ENCODE results near the gene ROPN1B.
"Not testable (repeated sequence)": the region's sequence is repeated elsewhere in the genome, so short reads cannot be mapped to it uniquely, and the experiment has no call there.

Gene ROPN1B

DNA sequence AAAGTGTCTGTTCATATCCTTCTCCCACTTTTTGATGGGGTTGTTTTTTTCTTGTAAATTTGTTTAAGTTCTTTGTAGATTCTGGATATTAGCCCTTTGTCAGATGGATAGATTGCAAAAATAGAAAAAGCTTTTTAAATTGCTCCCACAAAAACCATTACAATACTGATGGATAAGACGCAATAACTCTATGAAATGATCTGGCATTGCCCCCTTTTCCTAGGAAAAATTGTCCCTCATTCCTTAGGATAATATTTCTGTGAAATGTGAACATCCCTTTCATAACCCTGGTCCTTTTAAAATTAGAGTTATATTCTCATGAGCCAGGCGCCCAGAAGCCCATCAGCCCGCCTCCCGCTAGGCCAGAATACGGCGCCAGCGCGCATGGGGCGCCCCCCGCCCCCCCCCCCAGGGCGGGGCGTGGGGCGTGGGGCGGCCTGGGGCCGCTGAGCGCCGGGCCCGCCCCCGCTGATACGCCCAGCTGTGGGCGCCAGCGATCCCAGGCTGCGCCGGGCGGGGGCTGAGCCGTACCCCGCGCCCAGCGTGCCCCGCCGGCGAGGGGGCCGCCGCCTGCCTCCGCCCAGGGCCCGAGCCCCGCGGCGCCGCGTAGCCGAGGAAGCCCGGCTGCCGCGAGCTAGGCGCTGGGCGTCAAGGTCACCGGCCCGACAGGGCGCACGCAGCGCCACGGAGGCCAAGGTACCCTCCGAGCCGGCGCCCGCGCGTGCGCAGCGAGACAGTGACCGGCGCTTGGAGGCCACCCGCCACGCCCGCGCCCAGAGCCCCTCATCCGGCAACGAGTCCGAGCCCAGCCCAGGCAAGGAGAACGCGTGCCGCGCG is 11.1 kb upstream of the ROPN1B start:
- no peak for DNase-seq (ENCODE audit: low read depth in 2 of 2)

DNA sequence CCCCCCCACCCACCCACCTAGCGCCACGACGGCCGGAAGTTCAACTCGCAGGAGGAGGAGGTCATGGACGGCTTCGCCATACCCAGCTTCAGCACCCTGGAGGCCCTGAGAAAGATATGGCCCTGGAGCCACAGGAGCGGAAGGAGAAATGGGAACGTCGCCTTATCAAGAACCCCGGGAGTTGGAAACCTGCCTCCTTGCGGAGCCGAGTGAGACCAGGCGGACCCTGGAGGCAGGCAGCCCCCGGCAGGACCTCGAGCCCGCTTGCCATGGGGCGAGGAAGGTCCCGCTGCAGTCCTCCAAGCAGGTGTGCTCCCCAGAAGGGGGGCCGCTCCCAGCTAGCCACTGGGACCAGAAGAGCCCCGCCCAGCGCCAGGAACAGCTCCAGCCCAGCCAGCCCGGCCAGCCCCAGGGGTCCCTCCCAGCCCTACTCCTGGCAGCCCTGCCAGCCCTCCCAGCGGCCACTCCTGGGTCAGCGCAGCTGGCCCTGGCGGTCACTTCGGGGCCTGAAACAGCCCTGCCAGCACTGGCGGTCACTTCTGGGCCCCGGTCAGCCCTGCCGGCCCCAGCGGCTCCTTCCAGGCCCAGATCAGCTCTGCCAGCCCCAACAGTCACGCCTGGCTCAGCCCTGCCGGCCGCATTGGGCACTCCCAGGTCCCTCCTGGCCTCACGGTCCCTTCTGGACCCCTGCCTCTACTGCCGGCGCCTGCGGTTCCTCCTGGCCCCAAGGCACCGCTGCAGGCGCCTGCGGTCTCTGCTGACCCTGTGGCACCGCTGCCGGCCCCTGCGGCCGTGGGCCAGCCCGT is 10.3 kb upstream of the ROPN1B start:
- DNase-seq (ENCODE audit: low read depth in 2 of 2): no peak

DNA sequence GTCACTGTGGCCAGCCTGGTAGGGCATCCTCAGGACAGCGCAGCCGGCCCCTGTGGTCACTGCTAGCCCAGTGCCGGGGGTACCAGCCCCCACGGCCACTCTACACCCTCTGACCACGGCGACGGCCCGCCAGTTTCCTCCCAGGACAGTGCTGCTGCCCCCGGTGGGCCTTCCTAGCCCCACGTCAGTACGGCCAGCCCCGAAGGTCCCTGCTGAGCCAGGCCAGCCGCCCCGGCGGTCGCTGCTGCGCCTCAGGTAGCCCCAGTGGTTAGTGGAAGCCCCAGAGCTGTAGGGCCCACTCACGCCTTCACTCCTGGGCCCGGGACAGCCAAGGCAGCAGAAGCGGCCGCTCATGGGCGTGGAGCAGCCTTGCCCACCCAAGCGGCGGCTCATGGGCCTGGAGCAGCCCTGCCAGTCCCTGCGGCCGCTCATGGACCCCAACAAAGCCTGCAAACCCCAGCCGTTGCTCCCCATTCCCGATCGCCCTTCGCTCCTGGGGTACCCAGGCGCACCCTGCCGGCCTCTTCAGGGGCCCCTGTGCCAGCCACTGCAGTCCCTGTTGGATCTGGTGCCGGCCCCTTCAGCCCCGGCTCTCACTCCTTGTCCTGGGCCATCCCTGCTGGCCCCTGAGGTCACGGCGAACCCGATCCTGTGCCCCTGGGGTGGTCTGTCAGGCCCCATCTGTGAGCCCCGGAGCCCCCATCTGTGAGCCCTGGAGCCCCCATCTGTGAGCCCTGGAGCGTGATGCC is 9.5 kb upstream of the ROPN1B start:
- DNase-seq (ENCODE audit: low read depth in 2 of 2): no peak

DNA sequence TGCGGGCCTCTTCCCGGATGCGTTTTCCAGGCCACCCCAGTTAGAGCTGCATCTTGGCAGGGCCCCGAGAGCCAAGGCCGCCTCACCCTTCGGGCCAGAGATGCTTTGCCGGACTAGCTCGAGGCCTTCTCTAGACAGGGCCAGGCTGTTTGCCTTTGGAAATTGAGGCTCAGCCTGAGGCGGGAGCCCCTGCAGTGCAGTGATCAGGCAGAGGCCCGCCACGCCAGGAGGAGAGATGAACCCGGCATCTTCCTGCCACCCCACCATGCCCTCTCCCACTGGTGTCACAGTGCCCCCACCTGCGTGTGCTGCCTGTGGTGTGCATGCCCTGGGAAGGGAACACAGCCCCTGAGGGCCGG is 8.9 kb upstream of the ROPN1B start:
- DNase-seq (ENCODE audit: low read depth in 2 of 2): no peak

DNA sequence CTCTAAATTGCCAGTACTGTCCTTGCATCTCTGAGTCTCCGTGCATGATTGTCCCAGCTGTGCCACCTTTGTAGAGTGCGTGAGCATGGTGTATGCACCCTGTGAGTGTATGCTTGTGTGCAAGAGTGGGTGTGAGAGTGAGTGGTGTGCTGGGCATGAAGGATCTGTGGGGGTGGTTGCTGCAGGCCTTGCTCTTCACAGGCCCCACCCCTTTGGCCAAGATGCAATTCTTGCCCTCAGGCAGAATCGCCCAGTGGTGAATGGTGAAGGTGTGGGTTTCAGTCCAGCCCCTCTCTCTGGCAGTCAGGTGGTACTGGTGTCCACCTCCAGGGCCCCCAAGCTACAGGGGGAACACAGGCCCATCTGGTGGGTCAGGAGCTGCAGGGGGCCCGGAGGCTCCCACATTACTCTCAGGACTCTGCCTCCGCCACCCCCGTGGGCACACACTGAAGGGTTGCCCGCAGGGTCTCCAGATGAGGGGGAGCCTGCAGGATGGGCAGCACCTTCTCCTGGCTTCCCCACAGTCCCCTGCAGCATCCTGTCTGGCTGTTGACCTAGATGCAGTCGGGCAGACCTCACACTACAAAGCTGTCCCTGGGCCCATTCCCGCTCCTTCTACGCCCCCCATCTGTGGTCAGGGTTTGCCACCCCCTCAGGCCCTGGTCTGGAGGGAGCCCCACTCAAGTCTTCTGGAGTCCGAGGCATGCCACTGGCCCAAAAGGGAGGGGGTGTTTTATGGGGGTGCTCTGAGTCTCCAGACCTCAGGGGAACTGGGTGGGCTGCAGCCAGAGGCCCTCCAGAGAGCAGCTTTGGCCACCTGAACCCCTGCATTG is 8.3 kb upstream of the ROPN1B start:
- no peak for DNase-seq (ENCODE audit: low read depth in 2 of 2)

DNA sequence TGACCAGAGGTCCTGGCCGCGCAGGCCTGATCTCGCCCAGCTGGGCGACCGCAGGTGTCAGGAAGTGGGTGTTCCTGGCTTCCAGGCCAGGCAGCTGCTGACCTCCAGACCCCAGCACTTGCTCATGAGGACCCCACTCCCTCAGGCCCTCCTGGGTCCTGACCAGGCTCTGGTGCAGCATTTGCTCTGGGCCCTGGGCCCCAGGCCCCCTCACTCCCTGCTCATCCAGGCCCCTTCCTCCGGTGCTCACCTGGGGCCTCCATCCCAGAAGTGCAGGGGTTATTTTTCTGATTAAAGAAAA is 7.7 kb upstream of the ROPN1B start:
- no peak for DNase-seq (ENCODE audit: low read depth in 2 of 2)

DNA sequence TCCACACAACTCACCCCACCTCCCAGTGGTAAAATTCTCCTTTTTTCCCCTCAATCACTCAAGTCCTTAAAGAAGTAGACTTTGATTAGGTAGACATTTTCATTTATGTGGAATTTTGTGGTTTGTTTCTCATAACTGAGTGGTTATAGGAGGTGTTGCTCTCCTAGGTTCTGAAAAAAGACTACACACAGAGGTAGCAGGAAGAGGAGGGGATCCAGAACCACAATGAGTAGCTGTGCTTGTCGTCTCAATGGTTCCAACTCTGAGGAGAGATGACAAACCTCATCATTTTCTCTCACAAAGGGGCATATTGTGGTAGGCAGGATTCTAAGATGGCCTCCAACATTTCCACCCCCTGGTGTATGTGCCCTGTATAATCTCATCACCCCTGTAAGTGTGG is 5.1 kb upstream of the ROPN1B start:
- not testable (repeated sequence) for DNase-seq (ENCODE audit: low read depth in 2 of 2)

DNA sequence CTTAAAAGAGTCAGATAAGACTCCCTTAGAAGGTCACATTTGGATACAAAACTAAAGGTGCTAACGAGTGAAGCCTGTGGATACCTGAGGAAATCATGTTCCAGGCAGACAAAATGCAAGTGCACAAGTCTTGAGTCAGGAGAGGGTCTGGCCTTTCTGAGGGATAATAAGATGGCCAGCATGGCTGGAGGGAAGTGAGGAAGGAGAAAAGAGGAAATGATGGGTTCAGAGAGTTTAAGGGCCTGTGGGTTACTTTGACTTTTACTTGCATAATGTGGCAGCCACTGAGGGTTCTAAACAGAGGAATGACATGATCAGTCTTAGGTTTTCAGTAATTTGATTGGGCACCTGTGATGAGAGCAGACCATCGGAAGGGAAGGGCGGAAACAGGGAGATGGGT is 3.5 kb upstream of the ROPN1B start:
- no peak for DNase-seq (ENCODE audit: low read depth in 2 of 2)

DNA sequence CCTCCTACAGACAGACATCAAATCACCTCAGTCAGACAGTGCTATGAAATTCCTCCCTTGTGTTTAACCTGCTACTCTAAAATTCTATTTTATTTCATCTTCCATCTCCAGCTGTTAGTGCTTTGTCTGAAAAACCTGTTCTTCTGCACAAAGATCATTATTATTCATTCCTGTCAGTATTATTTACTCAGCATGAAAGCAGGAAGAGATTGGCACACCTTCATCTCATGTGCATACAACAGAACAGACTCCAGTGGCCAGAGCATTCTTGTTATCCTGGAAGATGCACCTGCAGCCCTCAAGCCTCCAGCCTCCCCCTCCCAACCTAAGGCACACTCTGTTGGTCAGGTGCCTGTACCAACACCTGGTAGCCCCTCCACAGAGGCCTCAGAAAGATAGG is 1.8 kb upstream of the ROPN1B start:
- no peak for DNase-seq (ENCODE audit: low read depth in 2 of 2)

DNA sequence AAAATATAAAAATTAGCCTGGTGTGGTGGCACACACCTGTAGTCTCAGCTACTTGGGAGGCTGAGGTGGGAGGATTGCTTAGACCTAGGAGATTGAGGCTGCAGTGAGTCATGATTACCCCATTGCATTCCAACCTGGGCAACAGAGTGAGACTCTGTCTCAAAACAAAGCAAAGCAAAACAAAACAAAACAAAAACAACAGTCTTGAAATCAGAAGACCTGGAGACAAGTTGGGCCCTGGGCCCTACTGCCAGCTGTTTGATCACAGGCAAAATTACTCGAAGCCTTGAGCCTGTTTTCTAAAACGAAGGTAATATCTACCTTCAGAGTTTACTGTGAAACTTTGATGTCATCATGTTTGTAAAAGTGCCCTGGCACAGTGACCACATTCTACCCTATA is 857 bp upstream of the ROPN1B start:
- not testable (repeated sequence) for DNase-seq (ENCODE audit: low read depth in 2 of 2)

DNA sequence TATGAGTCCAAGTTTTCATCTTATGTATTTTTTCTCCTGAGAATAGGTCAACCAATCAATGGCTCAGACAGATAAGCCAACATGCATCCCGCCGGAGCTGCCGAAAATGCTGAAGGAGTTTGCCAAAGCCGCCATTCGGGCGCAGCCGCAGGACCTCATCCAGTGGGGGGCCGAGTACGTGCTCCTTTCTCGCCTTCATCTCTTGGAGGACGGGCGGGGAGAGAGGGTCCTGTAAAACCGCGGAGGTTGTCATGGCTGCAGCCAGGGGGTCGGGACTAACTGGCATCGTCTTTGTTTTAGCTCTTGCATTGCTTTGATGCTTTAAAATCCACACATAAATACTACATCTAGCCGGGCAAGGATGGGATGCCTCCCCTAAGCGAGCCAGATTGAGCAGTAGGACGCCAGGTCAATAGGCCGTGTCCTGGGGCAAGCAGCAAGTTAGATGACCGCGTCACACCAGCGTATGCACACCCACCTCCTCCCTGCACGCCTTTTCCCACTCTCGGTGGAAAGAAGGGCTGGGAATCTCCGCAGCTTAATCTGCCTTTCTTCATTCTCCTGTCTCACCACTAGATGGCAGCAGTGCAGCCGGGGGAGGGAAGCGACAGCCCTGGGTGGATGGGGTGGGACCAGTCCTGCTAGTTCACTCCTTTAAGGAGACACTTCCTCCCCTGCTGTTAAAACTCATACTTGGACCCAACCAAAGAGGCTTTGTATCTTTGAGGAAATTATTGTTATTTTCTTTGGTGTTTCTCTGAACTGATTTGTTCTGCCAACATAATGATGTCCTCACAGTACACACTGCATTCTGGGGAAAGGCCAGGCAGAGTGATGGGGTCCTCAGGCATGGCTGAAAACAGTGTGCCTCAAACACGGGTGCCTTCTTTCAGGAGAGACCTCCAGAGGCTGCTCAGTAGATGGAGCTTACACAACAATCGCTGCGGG is 3.3 kb downstream of the ROPN1B start:
- DNase-seq (ENCODE audit: low read depth in 2 of 2): not testable (repeated sequence)

DNA sequence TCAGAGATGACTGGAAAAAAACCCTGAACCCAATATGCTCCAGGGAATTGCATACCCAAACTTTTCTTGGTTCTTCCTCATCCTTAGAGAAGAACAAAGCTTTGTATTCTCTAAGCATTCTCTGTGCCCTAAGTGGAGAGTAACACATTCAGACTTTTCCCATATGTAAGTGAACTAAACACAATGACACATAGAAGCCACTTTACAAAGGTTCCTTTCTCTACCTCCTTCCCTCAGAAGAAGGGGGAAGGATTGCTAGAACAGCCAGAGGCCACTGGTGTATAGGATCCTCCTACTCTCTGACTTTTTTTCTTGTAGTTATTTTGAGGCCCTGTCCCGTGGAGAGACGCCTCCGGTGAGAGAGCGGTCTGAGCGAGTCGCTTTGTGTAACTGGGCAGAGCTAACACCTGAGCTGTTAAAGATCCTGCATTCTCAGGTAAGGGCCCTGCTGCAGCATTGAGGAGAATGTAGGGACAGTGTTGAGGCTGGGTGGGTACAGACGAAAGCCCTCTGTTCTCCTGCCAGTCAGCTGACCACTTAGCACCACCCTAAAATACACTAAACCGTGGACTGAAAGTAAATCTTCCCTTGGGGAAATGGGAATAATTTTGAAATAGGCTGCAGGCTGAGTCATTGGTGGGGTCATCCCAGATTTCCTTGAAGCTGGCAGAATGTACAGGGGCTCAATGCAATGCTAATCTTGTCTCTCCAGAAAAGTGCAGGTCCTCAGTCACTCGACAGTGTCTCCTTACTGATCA is 6.4 kb downstream of the ROPN1B start:
- DNase-seq (ENCODE audit: low read depth in 2 of 2): not testable (repeated sequence)

DNA sequence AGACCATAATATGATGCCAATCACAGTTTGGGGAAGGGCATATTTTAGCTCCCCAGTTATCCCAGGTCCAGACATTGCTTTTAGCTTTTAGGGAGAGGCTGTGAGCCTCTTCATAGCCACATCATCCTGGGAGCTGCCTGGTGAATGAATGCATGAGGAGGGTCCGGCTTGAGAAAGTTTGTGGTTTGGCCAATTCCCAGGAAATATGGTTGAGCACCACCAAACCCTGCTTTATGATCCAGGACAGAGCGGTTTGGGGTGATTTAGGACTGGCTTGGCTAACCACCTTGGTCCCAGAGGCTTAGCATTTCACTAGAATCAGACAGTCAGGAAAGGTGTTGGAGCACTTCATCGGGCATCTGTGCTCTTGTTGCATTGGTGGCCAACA is 7.0 kb downstream of the ROPN1B start:
- not testable (repeated sequence) for DNase-seq (ENCODE audit: low read depth in 2 of 2)

DNA sequence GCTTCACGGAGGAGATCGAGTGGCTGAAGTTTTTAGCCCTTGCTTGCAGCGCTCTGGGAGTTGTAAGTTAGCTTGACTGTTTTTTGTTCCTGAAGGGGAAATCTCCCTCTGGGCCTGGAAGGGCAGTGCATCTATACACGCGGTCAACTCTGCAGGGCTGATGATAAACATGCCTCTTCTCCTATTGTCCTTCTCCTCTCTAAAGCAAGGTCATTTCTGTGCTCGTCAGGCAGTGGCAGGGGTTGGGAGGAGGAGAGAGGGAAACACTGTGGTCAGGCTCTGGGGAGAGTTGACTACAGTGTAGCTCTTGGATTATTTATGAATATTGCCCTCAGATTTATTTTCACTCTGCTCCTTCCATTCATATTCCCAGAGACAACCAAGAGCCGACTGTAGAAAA is 8.1 kb downstream of the ROPN1B start:
- DNase-seq (ENCODE audit: low read depth in 2 of 2): not testable (repeated sequence)

DNA sequence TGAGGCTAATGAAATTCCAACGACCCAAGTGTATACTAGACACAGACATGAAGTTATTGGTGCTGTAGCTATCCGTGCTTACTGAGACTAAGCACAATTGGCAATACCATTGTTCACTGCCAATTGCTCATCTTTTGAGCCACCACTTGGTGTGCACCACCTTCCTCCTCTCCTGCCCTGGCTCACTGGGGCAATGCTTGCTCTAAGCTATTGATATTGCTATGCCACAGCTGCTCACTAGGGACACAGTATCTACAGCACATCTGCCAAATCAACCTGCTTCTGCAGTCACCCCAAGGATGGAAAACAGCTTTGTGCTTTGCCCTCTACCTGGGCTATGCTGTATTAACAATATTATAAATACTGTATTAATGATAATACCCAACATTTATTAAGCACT is 16.0 kb downstream of the ROPN1B start:
- DNase-seq (ENCODE audit: low read depth in 2 of 2): not testable (repeated sequence)

DNA sequence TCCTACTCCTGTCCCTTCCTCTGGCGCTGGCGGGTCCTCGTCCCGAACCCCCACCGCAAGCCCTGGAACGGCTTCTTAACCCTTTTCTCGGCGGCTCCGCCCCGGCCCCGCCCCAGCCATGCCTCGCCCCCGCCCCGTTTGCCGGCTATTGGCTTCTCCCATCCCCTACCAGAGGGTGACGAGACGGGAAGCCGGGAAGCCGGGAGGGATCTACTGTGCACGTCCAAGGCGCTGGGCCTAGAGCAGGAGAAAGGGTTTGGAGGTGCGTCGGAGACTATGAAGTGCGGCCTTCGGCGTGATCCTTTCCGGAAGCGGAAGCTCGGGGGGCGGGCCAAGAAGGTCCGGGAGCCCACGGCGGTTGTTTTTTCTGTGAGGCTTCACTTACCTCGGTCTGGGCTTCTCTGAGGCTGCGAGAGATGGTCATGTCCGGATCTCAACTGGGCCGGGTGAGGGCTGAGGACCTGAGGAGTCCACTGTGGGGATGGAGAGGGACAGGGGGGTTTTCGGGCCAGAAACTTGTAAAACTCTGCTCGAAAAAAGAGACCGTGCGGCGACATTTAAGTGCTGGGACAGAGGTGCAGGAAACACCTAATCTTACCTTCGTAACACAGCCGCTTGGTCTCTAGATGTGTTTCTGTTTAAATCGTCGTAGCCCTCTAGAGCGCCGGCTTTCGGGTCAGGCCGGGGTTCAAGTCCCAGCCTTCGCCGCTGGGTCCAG is 21.4 kb downstream of the ROPN1B start:
- DNase-seq (ENCODE audit: low read depth in 2 of 2): peak in 1 of 2 donors; percentile 52

DNA sequence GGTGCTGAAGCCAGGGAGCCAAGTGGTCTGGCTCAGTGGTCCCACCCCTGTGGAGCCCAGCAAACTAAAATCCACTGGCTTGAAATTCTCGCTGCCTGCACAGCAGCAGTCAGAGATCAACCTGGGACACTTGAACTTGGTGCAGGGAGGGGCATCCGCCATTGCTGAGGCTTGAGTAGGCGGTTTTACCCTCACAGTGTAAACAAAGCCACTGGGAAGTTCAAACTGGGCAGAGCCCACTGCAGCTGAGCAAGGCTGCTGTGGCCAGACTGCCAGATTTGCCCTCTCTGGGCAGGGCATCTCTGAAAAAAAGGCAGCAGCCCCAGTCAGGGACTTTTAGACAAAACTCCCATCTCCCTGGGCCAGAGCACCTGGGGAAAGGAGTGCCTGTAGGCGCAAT is 27.8 kb downstream of the ROPN1B start:
- not testable (repeated sequence) for DNase-seq (ENCODE audit: low read depth in 2 of 2)

DNA sequence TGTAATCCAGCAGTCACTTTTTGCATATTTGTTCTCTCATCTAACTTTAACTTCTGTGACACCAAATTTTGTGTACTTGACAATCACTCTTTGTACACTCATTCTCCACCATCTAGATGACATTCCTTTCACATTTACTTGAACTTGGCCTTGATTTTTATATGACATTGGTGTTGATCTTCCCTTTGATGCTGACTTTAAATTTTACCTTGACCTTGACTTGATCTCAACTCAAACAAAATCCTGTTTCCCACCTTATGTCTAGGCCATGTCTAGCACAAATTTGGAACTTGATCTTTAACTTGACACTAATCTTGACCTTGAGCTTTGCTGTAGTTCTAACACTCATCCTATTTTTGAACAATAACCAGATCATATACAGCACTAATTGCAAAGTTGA is 33.2 kb downstream of the ROPN1B start:
- no peak for DNase-seq (ENCODE audit: low read depth in 2 of 2)

Data from stimulated activated CD4-positive, alpha-beta T cell treated with anti-CD3 and anti-CD28 coated beads, Interleukin-1b, Interleukin-23, amount 100 ng/mL, for 1 hour (primary cell).